WTC11 (cell line): ENCODE results near the gene TRMT6. TPM values are rescaled to one million over a fixed set of nuclear protein-coding genes. Genes with fewer than 3 reads are reported as not detected.

ENCODE experiments used
- ATAC-seq: fragments of 200-7000 bp; cut with Tn5 transposase; 2 replicates; pipeline ENCODE4 v1.10.0; 2021; ENCODE audit warnings: mild to moderate bottlenecking, moderate library complexity
- CTCF ChIA-PET: fragments of 300-600 bp; sonication (Branson Sonifier 250); formaldehyde crosslinking; loops from one replicate; lab custom pipeline; 2021; ENCODE audit warnings: antibody characterized with exemption; lab: Charles Lee
- POLR2A ChIA-PET: fragments of 350-600 bp; sonication (Branson Sonifier 250); formaldehyde crosslinking; loops from one replicate; lab custom pipeline; 2021; ENCODE audit warnings: antibody characterized with exemption; lab: Charles Lee
- DNase-seq: peaks from one replicate; pipeline ENCODE4 v3.0.0; 2021; ENCODE audit warnings: low spot score
- H3K27ac Mint-ChIP-seq: 2 replicates; pipeline ENCODE4 v1.8.0; 2021; ENCODE audit warnings: mixed read lengths
- H3K27me3 Mint-ChIP-seq: 2 replicates; pipeline ENCODE4 v1.8.0; 2021; ENCODE audit warnings: low read depth, mild to moderate bottlenecking, moderate library complexity, mixed read lengths
- H3K36me3 Mint-ChIP-seq: 2 replicates; pipeline ENCODE4 v1.8.0; 2021; ENCODE audit warnings: mixed read lengths
- H3K4me1 Mint-ChIP-seq: 2 replicates; pipeline ENCODE4 v1.8.0; 2022; ENCODE audit warnings: mixed read lengths
- H3K4me3 Mint-ChIP-seq: 2 replicates; pipeline ENCODE4 v1.8.0; 2021; ENCODE audit warnings: mild to moderate bottlenecking, moderate library complexity, mixed read lengths
- H3K9me3 Mint-ChIP-seq: 2 replicates; pipeline ENCODE4 v1.8.0; 2021; ENCODE audit warnings: mixed read lengths
- ATF1 ChIP-seq: sonication (generic); formaldehyde crosslinking; IDR thresholded peaks from 2 replicates; pipeline ENCODE4 v1.8.1; 2023; ENCODE audit warnings: mild to moderate bottlenecking, moderate library complexity, missing genetic modification reagents
- CREB1 ChIP-seq: sonication (generic); formaldehyde crosslinking; IDR thresholded peaks from 2 replicates; pipeline ENCODE4 v1.8.0; 2023; ENCODE audit warnings: mild to moderate bottlenecking, missing genetic modification reagents
- ETV6 ChIP-seq: sonication (generic); formaldehyde crosslinking; IDR thresholded peaks from 2 replicates; pipeline ENCODE4 v1.8.1; 2022; ENCODE audit warnings: mild to moderate bottlenecking, missing genetic modification reagents
- FOXJ3 ChIP-seq: sonication (generic); formaldehyde crosslinking; IDR thresholded peaks from 2 replicates; pipeline ENCODE4 v1.9.0; 2021; ENCODE audit warnings: missing genetic modification reagents, mild to moderate bottlenecking, borderline replicate concordance
- GABPB1 ChIP-seq: sonication (generic); formaldehyde crosslinking; IDR thresholded peaks from 2 replicates; pipeline ENCODE4 v1.8.1; 2023; ENCODE audit warnings: mild to moderate bottlenecking, missing genetic modification reagents
- GRHL2 ChIP-seq: fragments of 250-450 bp; sonication (Bioruptor Pico); IDR thresholded peaks from 2 replicates; pipeline ENCODE4 v1.8.0; 2022; ENCODE audit warnings: mild to moderate bottlenecking, moderate library complexity; ENCODE audit not compliant: insufficient replicate concordance, severe bottlenecking
- KAT7 ChIP-seq: sonication (generic); formaldehyde crosslinking; IDR thresholded peaks from 2 replicates; pipeline ENCODE4 v1.8.1; 2023; ENCODE audit warnings: missing genetic modification reagents, mild to moderate bottlenecking, borderline replicate concordance
- RELA ChIP-seq: sonication (generic); formaldehyde crosslinking; IDR thresholded peaks from 2 replicates; pipeline ENCODE4 v1.8.1; 2022; ENCODE audit warnings: missing genetic modification reagents, mild to moderate bottlenecking, borderline replicate concordance
- TCF7 ChIP-seq: sonication (generic); formaldehyde crosslinking; IDR thresholded peaks from 2 replicates; pipeline ENCODE4 v1.8.0; 2022; ENCODE audit warnings: mild to moderate bottlenecking, low read depth, missing genetic modification reagents, moderate library complexity
- ZNF121 ChIP-seq: sonication (generic); formaldehyde crosslinking; IDR thresholded peaks from 2 replicates; pipeline ENCODE4 v1.8.0; 2023; ENCODE audit warnings: missing genetic modification reagents
- total RNA-seq: library from RNA; stranded (reverse); gene quantifications from 3 replicates; pipeline ENCODE4 v1.2.3, GENCODE V29; 2021
- TF ChIP-seq, protein P1 (sequence below): sonication (generic); formaldehyde crosslinking; IDR thresholded peaks from 2 replicates; pipeline ENCODE4 v1.8.1; 2022; ENCODE audit warnings: mild to moderate bottlenecking, missing genetic modification reagents, moderate library complexity, borderline replicate concordance
- TF ChIP-seq, protein P2 (sequence below): fragments of 250-450 bp; sonication (Bioruptor Pico); IDR thresholded peaks from 2 replicates; pipeline ENCODE4 v1.9.0; 2021; ENCODE audit warnings: mild to moderate bottlenecking, borderline replicate concordance
- TF ChIP-seq, protein P3 (sequence below): sonication (generic); formaldehyde crosslinking; IDR thresholded peaks from 2 replicates; pipeline ENCODE4 v1.8.1; 2023; ENCODE audit warnings: mild to moderate bottlenecking, moderate library complexity, missing genetic modification reagents
- TF ChIP-seq, protein P4 (sequence below): sonication (generic); formaldehyde crosslinking; conservative IDR thresholded peaks from 2 replicates; pipeline ENCODE4 v1.8.1; 2022; ENCODE audit warnings: mild to moderate bottlenecking, missing genetic modification reagents
- TF ChIP-seq, protein P5 (sequence below): fragments of 250-450 bp; sonication (Bioruptor Pico); IDR thresholded peaks from 2 replicates; pipeline ENCODE4 v1.9.0; 2021; ENCODE audit warnings: mild to moderate bottlenecking
- TF ChIP-seq, protein P6 (sequence below): sonication (generic); formaldehyde crosslinking; IDR thresholded peaks from 2 replicates; pipeline ENCODE4 v1.8.1; 2023; ENCODE audit warnings: mild to moderate bottlenecking, missing genetic modification reagents
- TF ChIP-seq, protein P7 (sequence below): sonication (generic); formaldehyde crosslinking; IDR thresholded peaks from 2 replicates; pipeline ENCODE4 v1.8.1; 2022; ENCODE audit warnings: low read depth, mild to moderate bottlenecking, moderate library complexity, missing genetic modification reagents, borderline replicate concordance

Gene TRMT6
- total RNA-seq, 1 experiment from 2014 or later: 17.2 TPM

DNA sequence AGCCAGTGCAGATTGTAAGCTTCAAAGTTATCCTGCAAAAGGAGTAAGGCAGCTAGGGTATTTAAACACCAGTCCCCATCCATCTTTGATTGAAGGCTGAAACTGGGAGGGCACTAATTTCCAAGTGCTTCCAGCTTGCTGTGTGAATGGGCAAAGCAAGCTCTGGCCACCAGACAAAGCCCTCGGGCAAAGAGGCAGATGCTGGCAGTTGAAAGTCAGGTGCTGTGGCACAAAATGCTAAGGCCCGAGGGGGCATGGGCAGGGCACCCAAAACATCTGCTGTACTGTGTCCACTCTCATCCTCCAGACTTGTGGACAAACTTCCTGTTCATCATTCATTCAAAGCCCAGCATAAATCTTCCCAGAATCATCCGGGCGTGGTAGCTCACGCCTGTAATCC lies 62.9 kb downstream of the TRMT6 start:
- CTCF ChIA-PET: no interaction called here
- no peaks in the 10 kb centered on the region for H3K4me1 Mint-ChIP-seq

More for the DNA sequence above, 62.9 kb downstream of the TRMT6 start:
- POLR2A ChIA-PET: no interaction called here
- Mint-ChIP-seq H3K27me3 (no peaks in the 10 kb centered on the region; the same call in 1 of the 2 replicates), H3K36me3 (no peaks in the 10 kb centered on the region), H3K9me3 (no peaks in the 10 kb centered on the region), H3K4me3 (no peak overlapping the region), H3K27ac (no peak overlapping the region)
- TF ChIP-seq, protein P1, sequence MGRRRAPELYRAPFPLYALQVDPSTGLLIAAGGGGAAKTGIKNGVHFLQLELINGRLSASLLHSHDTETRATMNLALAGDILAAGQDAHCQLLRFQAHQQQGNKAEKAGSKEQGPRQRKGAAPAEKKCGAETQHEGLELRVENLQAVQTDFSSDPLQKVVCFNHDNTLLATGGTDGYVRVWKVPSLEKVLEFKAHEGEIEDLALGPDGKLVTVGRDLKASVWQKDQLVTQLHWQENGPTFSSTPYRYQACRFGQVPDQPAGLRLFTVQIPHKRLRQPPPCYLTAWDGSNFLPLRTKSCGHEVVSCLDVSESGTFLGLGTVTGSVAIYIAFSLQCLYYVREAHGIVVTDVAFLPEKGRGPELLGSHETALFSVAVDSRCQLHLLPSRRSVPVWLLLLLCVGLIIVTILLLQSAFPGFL (CRISPR knock-in tag): no peak
- no peak for TF ChIP-seq TCF7
- TF ChIP-seq RELA: no peak
- TF ChIP-seq, protein P2, sequence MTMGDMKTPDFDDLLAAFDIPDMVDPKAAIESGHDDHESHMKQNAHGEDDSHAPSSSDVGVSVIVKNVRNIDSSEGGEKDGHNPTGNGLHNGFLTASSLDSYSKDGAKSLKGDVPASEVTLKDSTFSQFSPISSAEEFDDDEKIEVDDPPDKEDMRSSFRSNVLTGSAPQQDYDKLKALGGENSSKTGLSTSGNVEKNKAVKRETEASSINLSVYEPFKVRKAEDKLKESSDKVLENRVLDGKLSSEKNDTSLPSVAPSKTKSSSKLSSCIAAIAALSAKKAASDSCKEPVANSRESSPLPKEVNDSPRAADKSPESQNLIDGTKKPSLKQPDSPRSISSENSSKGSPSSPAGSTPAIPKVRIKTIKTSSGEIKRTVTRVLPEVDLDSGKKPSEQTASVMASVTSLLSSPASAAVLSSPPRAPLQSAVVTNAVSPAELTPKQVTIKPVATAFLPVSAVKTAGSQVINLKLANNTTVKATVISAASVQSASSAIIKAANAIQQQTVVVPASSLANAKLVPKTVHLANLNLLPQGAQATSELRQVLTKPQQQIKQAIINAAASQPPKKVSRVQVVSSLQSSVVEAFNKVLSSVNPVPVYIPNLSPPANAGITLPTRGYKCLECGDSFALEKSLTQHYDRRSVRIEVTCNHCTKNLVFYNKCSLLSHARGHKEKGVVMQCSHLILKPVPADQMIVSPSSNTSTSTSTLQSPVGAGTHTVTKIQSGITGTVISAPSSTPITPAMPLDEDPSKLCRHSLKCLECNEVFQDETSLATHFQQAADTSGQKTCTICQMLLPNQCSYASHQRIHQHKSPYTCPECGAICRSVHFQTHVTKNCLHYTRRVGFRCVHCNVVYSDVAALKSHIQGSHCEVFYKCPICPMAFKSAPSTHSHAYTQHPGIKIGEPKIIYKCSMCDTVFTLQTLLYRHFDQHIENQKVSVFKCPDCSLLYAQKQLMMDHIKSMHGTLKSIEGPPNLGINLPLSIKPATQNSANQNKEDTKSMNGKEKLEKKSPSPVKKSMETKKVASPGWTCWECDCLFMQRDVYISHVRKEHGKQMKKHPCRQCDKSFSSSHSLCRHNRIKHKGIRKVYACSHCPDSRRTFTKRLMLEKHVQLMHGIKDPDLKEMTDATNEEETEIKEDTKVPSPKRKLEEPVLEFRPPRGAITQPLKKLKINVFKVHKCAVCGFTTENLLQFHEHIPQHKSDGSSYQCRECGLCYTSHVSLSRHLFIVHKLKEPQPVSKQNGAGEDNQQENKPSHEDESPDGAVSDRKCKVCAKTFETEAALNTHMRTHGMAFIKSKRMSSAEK (CRISPR knock-in tag): no peak
- no peak for TF ChIP-seq ETV6 (CRISPR knock-in tag)
- TF ChIP-seq ZNF121 (CRISPR knock-in tag): no peak
- TF ChIP-seq FOXJ3 (CRISPR knock-in tag): no peak
- TF ChIP-seq KAT7: no peak
- TF ChIP-seq, protein P3, sequence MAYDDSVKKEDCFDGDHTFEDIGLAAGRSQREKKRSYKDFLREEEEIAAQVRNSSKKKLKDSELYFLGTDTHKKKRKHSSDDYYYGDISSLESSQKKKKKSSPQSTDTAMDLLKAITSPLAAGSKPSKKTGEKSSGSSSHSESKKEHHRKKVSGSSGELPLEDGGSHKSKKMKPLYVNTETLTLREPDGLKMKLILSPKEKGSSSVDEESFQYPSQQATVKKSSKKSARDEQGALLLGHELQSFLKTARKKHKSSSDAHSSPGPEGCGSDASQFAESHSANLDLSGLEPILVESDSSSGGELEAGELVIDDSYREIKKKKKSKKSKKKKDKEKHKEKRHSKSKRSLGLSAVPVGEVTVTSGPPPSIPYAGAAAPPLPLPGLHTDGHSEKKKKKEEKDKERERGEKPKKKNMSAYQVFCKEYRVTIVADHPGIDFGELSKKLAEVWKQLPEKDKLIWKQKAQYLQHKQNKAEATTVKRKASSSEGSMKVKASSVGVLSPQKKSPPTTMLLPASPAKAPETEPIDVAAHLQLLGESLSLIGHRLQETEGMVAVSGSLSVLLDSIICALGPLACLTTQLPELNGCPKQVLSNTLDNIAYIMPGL (CRISPR knock-in tag): no peak
- no peak for TF ChIP-seq GRHL2 (CRISPR knock-in tag)
- TF ChIP-seq CREB1 (CRISPR knock-in tag): no peak
- no peak for TF ChIP-seq GABPB1
- TF ChIP-seq, protein P4, sequence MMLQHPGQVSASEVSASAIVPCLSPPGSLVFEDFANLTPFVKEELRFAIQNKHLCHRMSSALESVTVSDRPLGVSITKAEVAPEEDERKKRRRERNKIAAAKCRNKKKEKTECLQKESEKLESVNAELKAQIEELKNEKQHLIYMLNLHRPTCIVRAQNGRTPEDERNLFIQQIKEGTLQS (CRISPR knock-in tag): no peak
- TF ChIP-seq, protein P5, sequence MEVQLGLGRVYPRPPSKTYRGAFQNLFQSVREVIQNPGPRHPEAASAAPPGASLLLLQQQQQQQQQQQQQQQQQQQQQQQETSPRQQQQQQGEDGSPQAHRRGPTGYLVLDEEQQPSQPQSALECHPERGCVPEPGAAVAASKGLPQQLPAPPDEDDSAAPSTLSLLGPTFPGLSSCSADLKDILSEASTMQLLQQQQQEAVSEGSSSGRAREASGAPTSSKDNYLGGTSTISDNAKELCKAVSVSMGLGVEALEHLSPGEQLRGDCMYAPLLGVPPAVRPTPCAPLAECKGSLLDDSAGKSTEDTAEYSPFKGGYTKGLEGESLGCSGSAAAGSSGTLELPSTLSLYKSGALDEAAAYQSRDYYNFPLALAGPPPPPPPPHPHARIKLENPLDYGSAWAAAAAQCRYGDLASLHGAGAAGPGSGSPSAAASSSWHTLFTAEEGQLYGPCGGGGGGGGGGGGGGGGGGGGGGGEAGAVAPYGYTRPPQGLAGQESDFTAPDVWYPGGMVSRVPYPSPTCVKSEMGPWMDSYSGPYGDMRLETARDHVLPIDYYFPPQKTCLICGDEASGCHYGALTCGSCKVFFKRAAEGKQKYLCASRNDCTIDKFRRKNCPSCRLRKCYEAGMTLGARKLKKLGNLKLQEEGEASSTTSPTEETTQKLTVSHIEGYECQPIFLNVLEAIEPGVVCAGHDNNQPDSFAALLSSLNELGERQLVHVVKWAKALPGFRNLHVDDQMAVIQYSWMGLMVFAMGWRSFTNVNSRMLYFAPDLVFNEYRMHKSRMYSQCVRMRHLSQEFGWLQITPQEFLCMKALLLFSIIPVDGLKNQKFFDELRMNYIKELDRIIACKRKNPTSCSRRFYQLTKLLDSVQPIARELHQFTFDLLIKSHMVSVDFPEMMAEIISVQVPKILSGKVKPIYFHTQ: no peak
- TF ChIP-seq, protein P6, sequence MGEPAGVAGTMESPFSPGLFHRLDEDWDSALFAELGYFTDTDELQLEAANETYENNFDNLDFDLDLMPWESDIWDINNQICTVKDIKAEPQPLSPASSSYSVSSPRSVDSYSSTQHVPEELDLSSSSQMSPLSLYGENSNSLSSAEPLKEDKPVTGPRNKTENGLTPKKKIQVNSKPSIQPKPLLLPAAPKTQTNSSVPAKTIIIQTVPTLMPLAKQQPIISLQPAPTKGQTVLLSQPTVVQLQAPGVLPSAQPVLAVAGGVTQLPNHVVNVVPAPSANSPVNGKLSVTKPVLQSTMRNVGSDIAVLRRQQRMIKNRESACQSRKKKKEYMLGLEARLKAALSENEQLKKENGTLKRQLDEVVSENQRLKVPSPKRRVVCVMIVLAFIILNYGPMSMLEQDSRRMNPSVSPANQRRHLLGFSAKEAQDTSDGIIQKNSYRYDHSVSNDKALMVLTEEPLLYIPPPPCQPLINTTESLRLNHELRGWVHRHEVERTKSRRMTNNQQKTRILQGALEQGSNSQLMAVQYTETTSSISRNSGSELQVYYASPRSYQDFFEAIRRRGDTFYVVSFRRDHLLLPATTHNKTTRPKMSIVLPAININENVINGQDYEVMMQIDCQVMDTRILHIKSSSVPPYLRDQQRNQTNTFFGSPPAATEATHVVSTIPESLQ: no peak
- TF ChIP-seq ATF1: no peak
- TF ChIP-seq, protein P7, sequence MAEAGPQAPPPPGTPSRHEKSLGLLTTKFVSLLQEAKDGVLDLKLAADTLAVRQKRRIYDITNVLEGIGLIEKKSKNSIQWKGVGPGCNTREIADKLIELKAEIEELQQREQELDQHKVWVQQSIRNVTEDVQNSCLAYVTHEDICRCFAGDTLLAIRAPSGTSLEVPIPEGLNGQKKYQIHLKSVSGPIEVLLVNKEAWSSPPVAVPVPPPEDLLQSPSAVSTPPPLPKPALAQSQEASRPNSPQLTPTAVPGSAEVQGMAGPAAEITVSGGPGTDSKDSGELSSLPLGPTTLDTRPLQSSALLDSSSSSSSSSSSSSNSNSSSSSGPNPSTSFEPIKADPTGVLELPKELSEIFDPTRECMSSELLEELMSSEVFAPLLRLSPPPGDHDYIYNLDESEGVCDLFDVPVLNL: no peak
- TF ChIP-seq, all 79 proteins: peak for 0
- ATAC-seq: no peak
- DNase-seq: no peak
